PC-9 (cell line): ENCODE measurements around the gene UCN3. TPM values are rescaled to one million over a fixed set of nuclear protein-coding genes. Genes with fewer than 3 reads are reported as not detected.
"Not testable (repeated sequence)": the region's sequence is repeated elsewhere in the genome, so short reads cannot be mapped to it uniquely, and the experiment has no call there.

ENCODE experiments used
- BruUV-seq: library from RNA; stranded (reverse); fragments of 400-500 nt; replicated peaks from 2 replicates; lab custom pipeline; 2021; lab: Mats Ljungman, UMichigan
- CTCF ChIA-PET: fragments of 300-600 bp; sonication (Branson Sonifier 250); formaldehyde crosslinking; loops from one replicate; lab custom pipeline; 2022; ENCODE audit warnings: antibody characterized with exemption; lab: Charles Lee
- POLR2A ChIA-PET: fragments of 300-600 bp; sonication (Branson Sonifier 250); formaldehyde crosslinking; loops from one replicate; lab custom pipeline; 2022; ENCODE audit warnings: antibody characterized with exemption; ENCODE audit not compliant: unreplicated experiment; lab: Charles Lee
- DNase-seq, 2 experiments: peaks; one replicate each; pipeline versions ENCODE4 v3.0.0 to v3.0.0-alpha.2; 2015 to 2022; ENCODE audit warnings: mixed read lengths in 1 of 2
- H2AFZ ChIP-seq: fragments of 200-600 bp; sonication (generic); 2 replicates; pipeline ENCODE4 v1.8.1; 2017; ENCODE audit warnings: antibody characterized with exemption
- H3F3A ChIP-seq: fragments of 200-600 bp; sonication (generic); 2 replicates; pipeline ENCODE4 v1.8.1; 2017; ENCODE audit warnings: antibody characterized with exemption, mild to moderate bottlenecking, low read depth; ENCODE audit not compliant: insufficient read depth
- H3K27ac ChIP-seq: fragments of 200-600 bp; sonication (generic); 2 replicates; pipeline ENCODE4 v1.6.1; 2016; ENCODE audit warnings: mixed run types
- H3K27me3 ChIP-seq: fragments of 200-600 bp; sonication (generic); 2 replicates; pipeline ENCODE4 v1.6.1; 2016; ENCODE audit warnings: low read depth, mixed run types; ENCODE audit not compliant: insufficient read depth
- H3K36me3 ChIP-seq: fragments of 200-600 bp; sonication (generic); 2 replicates; pipeline ENCODE4 v1.6.1; 2016; ENCODE audit warnings: low read depth, mixed run types
- H3K4me1 ChIP-seq: fragments of 200-600 bp; sonication (generic); replicated peaks from 2 replicates; pipeline ENCODE4 v1.6.1; 2016; ENCODE audit warnings: mixed run types; ENCODE audit not compliant: insufficient read depth
- H3K4me2 ChIP-seq: fragments of 200-600 bp; sonication (generic); 2 replicates; pipeline ENCODE4 v1.6.1; 2017; ENCODE audit warnings: mixed run types
- H3K4me3 ChIP-seq: fragments of 200-600 bp; sonication (generic); 2 replicates; pipeline ENCODE4 v1.6.1; 2016; ENCODE audit warnings: mixed run types
- H3K79me2 ChIP-seq: fragments of 200-600 bp; sonication (generic); 2 replicates; pipeline ENCODE4 v1.6.1; 2017; ENCODE audit warnings: low read depth, mixed run types
- H3K9me2 ChIP-seq: fragments of 200-600 bp; sonication (generic); 2 replicates; pipeline ENCODE4 v1.8.1; 2017; ENCODE audit warnings: mild to moderate bottlenecking; ENCODE audit not compliant: insufficient read depth
- H3K9me3 ChIP-seq: fragments of 200-600 bp; sonication (generic); 2 replicates; pipeline ENCODE4 v1.8.1; 2016; ENCODE audit warnings: low read depth; ENCODE audit not compliant: insufficient read depth
- H4K20me1 ChIP-seq: fragments of 200-600 bp; sonication (generic); 2 replicates; pipeline ENCODE4 v1.8.1; 2017; ENCODE audit not compliant: insufficient read depth
- CTCF ChIP-seq: fragments of 200-600 bp; sonication (generic); conservative IDR thresholded peaks from 2 replicates; pipeline ENCODE4 v1.6.1; 2017; ENCODE audit warnings: mixed run types, antibody characterized with exemption, mild to moderate bottlenecking, moderate library complexity
- EZH2 ChIP-seq: fragments of 200-600 bp; sonication (generic); IDR thresholded peaks from 2 replicates; pipeline ENCODE4 v1.8.0; 2017; ENCODE audit warnings: antibody characterized with exemption, low read depth
- intact Hi-C: fragments of 100-400 bp; cut with micrococcal nuclease; formaldehyde crosslinking; loops from one replicate; pipeline ENCODE4 v1.10.0; 2022; ENCODE audit not compliant: unreplicated experiment
- total RNA-seq: library from RNA; stranded (reverse); gene quantifications from 2 replicates; pipeline ENCODE4 v1.2.3, GENCODE V29; 2021

UCN3 gene
- total RNA-seq, 1 experiment from 2014 or later = not detected

GRCh38 chr10:5376450-5376849 is 11.7 kb downstream of the UCN3 start:
- H3K36me3 ChIP-seq = no peaks in the 10 kb centered on the region
- TF ChIP-seq EZH2 = no peak
- TF ChIP-seq CTCF = no peak
- no peaks in the 10 kb centered on the region for H4K20me1 ChIP-seq
- no peaks in the 10 kb centered on the region for H3K4me1 ChIP-seq
- POLR2A ChIA-PET = interaction anchor here (0.5 to 0.6 kb wide), 3 partner anchors 102 to 411 kb away, joined by 3 to 6 read pairs (median 4); no protein-coding TSS in a partner anchor
- BruUV-seq = no TSS peak
- no peaks in the 10 kb centered on the region for H3K9me2 ChIP-seq
- H3K27ac ChIP-seq = no peak overlapping the region
- DNase-seq = no peak
- intact Hi-C loops = no loop called here
- H3K4me3 ChIP-seq = no peak overlapping the region
- CTCF ChIA-PET = no interaction called here
- no peak overlapping the region for H3K4me2 ChIP-seq
- no peaks in the 10 kb centered on the region for H3F3A ChIP-seq
- H3K79me2 ChIP-seq = no peaks in the 10 kb centered on the region
- no peak overlapping the region for H2AFZ ChIP-seq
- no peaks in the 10 kb centered on the region for H3K27me3 ChIP-seq
- H3K9me3 ChIP-seq = no peaks in the 10 kb centered on the region

GRCh38 chr10:5379202-5379601 is 14.4 kb downstream of the UCN3 start:
- H3K27me3 ChIP-seq, H3K27ac ChIP-seq, H2AFZ ChIP-seq, CTCF ChIA-PET, DNase-seq, H3K9me3 ChIP-seq, BruUV-seq, H3K36me3 ChIP-seq, H3K4me2 ChIP-seq, H3K79me2 ChIP-seq, H3K9me2 ChIP-seq, H3K4me3 ChIP-seq, H4K20me1 ChIP-seq, intact Hi-C loops, H3K4me1 ChIP-seq, POLR2A ChIA-PET, H3F3A ChIP-seq: not testable (repeated sequence)

DNA sequence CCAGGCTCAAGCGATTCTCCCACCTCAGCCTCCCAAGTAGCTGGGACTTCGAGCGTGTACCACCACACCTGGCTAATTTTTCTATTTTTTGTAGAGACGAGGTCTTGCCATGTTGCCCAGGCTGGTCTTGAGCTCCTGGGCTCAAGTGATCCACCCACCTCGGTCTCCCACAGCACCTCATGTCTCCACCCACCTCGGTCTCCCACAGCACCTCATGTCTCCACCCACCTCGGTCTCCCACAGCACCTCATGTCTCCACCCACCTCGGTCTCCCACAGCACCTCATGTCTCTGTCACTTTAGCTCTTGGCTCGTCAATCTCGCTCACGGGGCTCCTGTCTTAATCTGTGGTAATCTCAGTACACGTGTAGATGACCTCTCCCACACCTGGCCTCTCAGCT is 15.6 kb downstream of the UCN3 start:
- POLR2A ChIA-PET, H3K9me3 ChIP-seq, BruUV-seq, H3K4me1 ChIP-seq, H3K4me3 ChIP-seq, H3K9me2 ChIP-seq, H3F3A ChIP-seq, H4K20me1 ChIP-seq, H3K79me2 ChIP-seq, DNase-seq, H3K4me2 ChIP-seq, H3K27me3 ChIP-seq, H3K36me3 ChIP-seq, H3K27ac ChIP-seq, H2AFZ ChIP-seq: not testable (repeated sequence)
- CTCF ChIA-PET = interaction anchor here (0.7 kb wide), 1 partner anchor 93 kb away, joined by 14 read pairs; no protein-coding TSS in a partner anchor
- intact Hi-C loops = loop anchor here (5.0 to 10.0 kb wide), 4 partner anchors 52 to 563 kb away; no protein-coding TSS in a partner anchor

DNA sequence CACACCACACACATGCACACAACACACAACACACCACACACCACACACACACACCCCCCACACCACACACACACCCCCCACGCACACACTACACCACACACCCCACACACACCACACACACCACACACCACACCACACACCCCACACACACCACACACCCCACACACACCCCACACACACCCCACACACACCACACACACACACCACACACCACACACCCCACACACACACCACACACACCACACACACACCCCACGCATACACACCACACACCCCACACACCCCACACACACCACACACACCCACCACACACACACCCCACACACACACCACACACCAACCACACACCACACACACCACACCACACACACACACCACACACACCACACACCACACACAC is 16.4 kb downstream of the UCN3 start:
- ChIA-PET POLR2A (no interaction called here), CTCF (no interaction called here)
- H3K36me3 ChIP-seq = no peaks in the 10 kb centered on the region
- no peak for TF ChIP-seq CTCF
- TF ChIP-seq EZH2 = no peak
- H3F3A ChIP-seq = no peaks in the 10 kb centered on the region
- H3K27ac ChIP-seq = no peak overlapping the region
- DNase-seq = no peak
- H3K4me1 ChIP-seq = no peaks in the 10 kb centered on the region
- H3K9me2 ChIP-seq = no peaks in the 10 kb centered on the region
- no TSS peak for BruUV-seq
- H3K4me3 ChIP-seq = no peak overlapping the region
- intact Hi-C loops = loop anchor here (5.0 to 10.0 kb wide), 4 partner anchors 51 to 564 kb away; no protein-coding TSS in a partner anchor
- H3K4me2 ChIP-seq = no peak overlapping the region
- H3K79me2 ChIP-seq = no peaks in the 10 kb centered on the region
- H3K27me3 ChIP-seq = no peaks in the 10 kb centered on the region
- no peak overlapping the region for H2AFZ ChIP-seq
- no peaks in the 10 kb centered on the region for H3K9me3 ChIP-seq
- H4K20me1 ChIP-seq = no peaks in the 10 kb centered on the region
